Hepatocyte (in vitro differentiated cells): ENCODE results near the gene TSPAN13. TPM values are rescaled to one million over a fixed set of nuclear protein-coding genes. Genes with fewer than 3 reads are reported as not detected.

Experiments used
- DNase-seq: peaks from one replicate; pipeline ENCODE4 v3.0.0-alpha.2; 2016; ENCODE audit warnings: low spot score
- H2AFZ ChIP-seq: fragments of 200-600 bp; sonication (generic); 2 replicates; pipeline ENCODE4 v1.6.0; 2016; ENCODE audit warnings: antibody characterized with exemption, mild to moderate bottlenecking
- H3K27ac ChIP-seq: fragments of 200-600 bp; sonication (generic); 2 replicates; pipeline ENCODE4 v1.5.1; 2016; ENCODE audit warnings: mild to moderate bottlenecking
- H3K27me3 ChIP-seq: fragments of 200-600 bp; sonication (generic); 2 replicates; pipeline ENCODE4 v1.6.1; 2016
- H3K36me3 ChIP-seq: fragments of 200-600 bp; sonication (generic); replicated peaks from 2 replicates; pipeline ENCODE4 v1.5.1; 2016; ENCODE audit warnings: low read depth; ENCODE audit not compliant: insufficient read depth
- H3K4me1 ChIP-seq: fragments of 200-600 bp; sonication (generic); 2 replicates; pipeline ENCODE4 v1.5.1; 2016; ENCODE audit warnings: mild to moderate bottlenecking, moderate library complexity; ENCODE audit not compliant: insufficient read depth
- H3K4me2 ChIP-seq: fragments of 200-600 bp; sonication (generic); 2 replicates; pipeline ENCODE4 v1.6.0; 2016
- H3K4me3 ChIP-seq: fragments of 200-600 bp; sonication (generic); 2 replicates; pipeline ENCODE4 v1.5.1; 2016; ENCODE audit warnings: mild to moderate bottlenecking
- H3K79me2 ChIP-seq: fragments of 200-600 bp; sonication (generic); 2 replicates; pipeline ENCODE4 v1.6.0; 2017; ENCODE audit warnings: mild to moderate bottlenecking
- H3K9me2 ChIP-seq: fragments of 200-600 bp; sonication (generic); replicated peaks from 2 replicates; pipeline ENCODE4 v1.6.0; 2017; ENCODE audit warnings: mild to moderate bottlenecking; ENCODE audit not compliant: insufficient read depth
- H3K9me3 ChIP-seq: fragments of 200-600 bp; sonication (generic); 2 replicates; pipeline ENCODE4 v1.5.1; 2016; ENCODE audit warnings: low read depth, mild to moderate bottlenecking
- H4K20me1 ChIP-seq: fragments of 200-600 bp; sonication (generic); 2 replicates; pipeline ENCODE4 v1.6.0; 2016; ENCODE audit warnings: mild to moderate bottlenecking; ENCODE audit not compliant: insufficient read depth, poor library complexity, severe bottlenecking
- EZH2 ChIP-seq: fragments of 200-600 bp; sonication (generic); IDR thresholded peaks from 2 replicates; pipeline ENCODE4 v1.6.1; 2016; ENCODE audit warnings: antibody characterized with exemption, mild to moderate bottlenecking, borderline replicate concordance
- EZH2phosphoT487 ChIP-seq: fragments of 200-600 bp; sonication (generic); IDR thresholded peaks from one replicate; pipeline ENCODE4 v1.6.1; 2018; ENCODE audit warnings: antibody characterized with exemption, mild to moderate bottlenecking, low read depth, moderate library complexity; ENCODE audit not compliant: unreplicated experiment, severe bottlenecking
- WGBS: methylation state at CpG from one replicate; pipeline ENCODE4 v1.1.6; 2016; ENCODE audit warnings: low lambda C conversion rate; ENCODE audit errors: missing lambda C conversion rate; 5-methylcytosine and 5-hydroxymethylcytosine counted together
- polyA plus RNA-seq: library from polyadenylated mRNA; unstranded; fragments of >200 nt; fragmentation: Nextera tagmentation; extraction: Ambion mirVana; gene quantifications from 2 replicates; pipeline ENCODE4 v1.2.1, GENCODE V29; 2016
- total RNA-seq: library from RNA; depleted of rRNA; stranded (reverse); fragments of >200 nt; gene quantifications from 2 replicates; pipeline ENCODE4 v1.2.3, GENCODE V29; 2014
- TF ChIP-seq, protein P1 (sequence below): fragments of 200-600 bp; sonication (generic); IDR thresholded peaks from 2 replicates; pipeline ENCODE4 v1.5.1; 2016; ENCODE audit warnings: antibody characterized with exemption, mild to moderate bottlenecking; ENCODE audit not compliant: poor library complexity

Gene TSPAN13
- total and polyA plus RNA-seq, 2 experiments from 2014 or later, result 164 to 173 TPM

DNA sequence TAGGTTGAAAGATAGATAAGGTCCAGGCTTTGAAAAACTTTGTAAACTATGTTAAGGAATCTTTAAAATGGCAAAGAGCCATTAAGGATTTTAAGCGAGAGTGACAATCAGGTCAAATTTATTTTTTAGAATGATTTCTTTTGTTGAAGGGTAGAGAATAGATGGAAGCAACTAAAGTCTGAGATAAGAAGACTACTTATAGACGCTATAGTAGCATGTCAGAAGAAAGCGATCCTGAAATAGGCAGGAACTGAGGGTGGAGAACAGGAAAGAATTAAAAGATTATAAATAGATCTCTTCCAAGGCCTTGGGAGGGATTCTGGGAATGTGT is 13.0 kb upstream of the TSPAN13 start:
- no peak overlapping the region for H2AFZ ChIP-seq
- no peaks in the 10 kb centered on the region for H3K36me3 ChIP-seq
- H3K4me3 ChIP-seq, result no peak overlapping the region
- no peak for DNase-seq
- no peaks in the 10 kb centered on the region for H3K9me2 ChIP-seq
- no peaks in the 10 kb centered on the region for H3K27me3 ChIP-seq
- no peaks in the 10 kb centered on the region for H4K20me1 ChIP-seq
- TF ChIP-seq, protein P1, sequence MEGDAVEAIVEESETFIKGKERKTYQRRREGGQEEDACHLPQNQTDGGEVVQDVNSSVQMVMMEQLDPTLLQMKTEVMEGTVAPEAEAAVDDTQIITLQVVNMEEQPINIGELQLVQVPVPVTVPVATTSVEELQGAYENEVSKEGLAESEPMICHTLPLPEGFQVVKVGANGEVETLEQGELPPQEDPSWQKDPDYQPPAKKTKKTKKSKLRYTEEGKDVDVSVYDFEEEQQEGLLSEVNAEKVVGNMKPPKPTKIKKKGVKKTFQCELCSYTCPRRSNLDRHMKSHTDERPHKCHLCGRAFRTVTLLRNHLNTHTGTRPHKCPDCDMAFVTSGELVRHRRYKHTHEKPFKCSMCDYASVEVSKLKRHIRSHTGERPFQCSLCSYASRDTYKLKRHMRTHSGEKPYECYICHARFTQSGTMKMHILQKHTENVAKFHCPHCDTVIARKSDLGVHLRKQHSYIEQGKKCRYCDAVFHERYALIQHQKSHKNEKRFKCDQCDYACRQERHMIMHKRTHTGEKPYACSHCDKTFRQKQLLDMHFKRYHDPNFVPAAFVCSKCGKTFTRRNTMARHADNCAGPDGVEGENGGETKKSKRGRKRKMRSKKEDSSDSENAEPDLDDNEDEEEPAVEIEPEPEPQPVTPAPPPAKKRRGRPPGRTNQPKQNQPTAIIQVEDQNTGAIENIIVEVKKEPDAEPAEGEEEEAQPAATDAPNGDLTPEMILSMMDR, result no peak
- TF ChIP-seq EZH2phosphoT487, result no peak
- no peak for TF ChIP-seq EZH2
- peaks cover 6% of the 10 kb centered on the region for H3K4me1 ChIP-seq
- 63% methylated on average over 3 of the region's 3 CpGs for WGBS
- peak overlapping the region; percentile 77 for H3K27ac ChIP-seq
- no peaks in the 10 kb centered on the region for H3K9me3 ChIP-seq
- H3K4me2 ChIP-seq, result peak overlapping the region; percentile 45
- no peaks in the 10 kb centered on the region for H3K79me2 ChIP-seq

GRCh38 chr7:16740996-16741395 is 12.6 kb upstream of the TSPAN13 start:
- no peaks in the 10 kb centered on the region for H3K9me2 ChIP-seq
- DNase-seq, result no peak
- no peaks in the 10 kb centered on the region for H3K27me3 ChIP-seq
- no peaks in the 10 kb centered on the region for H4K20me1 ChIP-seq
- peak overlapping the region; percentile 45 for H3K4me2 ChIP-seq
- peak overlapping the region; percentile 77 for H3K27ac ChIP-seq
- H3K4me3 ChIP-seq, result no peak overlapping the region
- TF ChIP-seq, protein P1, result no peak
- TF ChIP-seq EZH2 (no peak), EZH2phosphoT487 (no peak)
- peaks cover 6% of the 10 kb centered on the region for H3K4me1 ChIP-seq
- H2AFZ ChIP-seq, result no peak overlapping the region
- no peaks in the 10 kb centered on the region for H3K36me3 ChIP-seq
- H3K9me3 ChIP-seq, result no peaks in the 10 kb centered on the region
- no peaks in the 10 kb centered on the region for H3K79me2 ChIP-seq
- WGBS, result 85% methylated on average over 1 of the region's 1 CpG

- Histone ChIP-seq H3K79me2 (no peaks in the 10 kb centered on the region), H3K9me3 (no peaks in the 10 kb centered on the region), H3K27ac (no peak overlapping the region), H4K20me1 (no peaks in the 10 kb centered on the region), H3K4me2 (no peak overlapping the region), H3K4me1 (peaks cover 6% of the 10 kb centered on the region), H3K9me2 (no peaks in the 10 kb centered on the region), H2AFZ (no peak overlapping the region), H3K27me3 (no peaks in the 10 kb centered on the region), H3K4me3 (no peak overlapping the region), H3K36me3 (no peaks in the 10 kb centered on the region)
- TF ChIP-seq EZH2, result no peak
- TF ChIP-seq, protein P1, result no peak
- TF ChIP-seq EZH2phosphoT487, result no peak
- WGBS, result 95% methylated on average over 1 of the region's 1 CpG
- no peak for DNase-seq
Observed at GRCh38 chr7:16741676-16742075, 11.9 kb upstream of the TSPAN13 start.

- Histone ChIP-seq H3K4me3 (no peak overlapping the region), H3K27me3 (no peaks in the 10 kb centered on the region), H3K36me3 (no peaks in the 10 kb centered on the region), H3K9me3 (no peaks in the 10 kb centered on the region), H2AFZ (no peak overlapping the region), H3K79me2 (no peaks in the 10 kb centered on the region), H3K4me2 (no peak overlapping the region), H3K9me2 (no peaks in the 10 kb centered on the region), H3K27ac (no peak overlapping the region), H4K20me1 (no peaks in the 10 kb centered on the region), H3K4me1 (peaks cover 6% of the 10 kb centered on the region)
- no peak for TF ChIP-seq EZH2phosphoT487
- TF ChIP-seq EZH2, result no peak
- TF ChIP-seq, protein P1, result no peak
- DNase-seq, result no peak
- WGBS, result 85% methylated on average over 3 of the region's 3 CpGs
Observed at GRCh38 chr7:16742547-16742946, 11.0 kb upstream of the TSPAN13 start.
